Vagina (tissue), 2 donors: ENCODE measurements around the gene GFRA1.

Source experiments
- CTCF ChIP-seq, 3 experiments: fragments of 450-650 bp in 2 of 3; fragments of 200-600 bp in 1 of 3; sonication (generic) in 1 of 3; IDR thresholded peaks; one replicate each; pipeline ENCODE4 v1.5.1; 2017 to 2019; ENCODE audit warnings: antibody characterized with exemption in 3 of 3, mild to moderate bottlenecking in 2 of 3, moderate library complexity in 2 of 3
- POLR2A ChIP-seq, 2 donors: fragments of 450-650 bp; IDR thresholded peaks; one replicate each; pipeline ENCODE4 v1.6.1; 2017; ENCODE audit warnings: antibody characterized with exemption in 2 of 2, mild to moderate bottlenecking in 2 of 2, moderate library complexity in 2 of 2
- POLR2AphosphoS5 ChIP-seq, 2 donors: sonication (generic); formaldehyde crosslinking; IDR thresholded peaks; one replicate each; pipeline ENCODE4 v1.9.0; 2017; ENCODE audit warnings: antibody characterized with exemption in 2 of 2, mild to moderate bottlenecking in 2 of 2, low read depth in 1 of 2; ENCODE audit not compliant: insufficient read depth in 1 of 2

- TF ChIP-seq CTCF (IDR thresholded peaks at IDR 0.05) = no peak
- TF ChIP-seq POLR2A (IDR thresholded peaks at IDR 0.05) = no peak
- TF ChIP-seq POLR2AphosphoS5 (IDR thresholded peaks at IDR 0.05; ENCODE audit: insufficient read depth in 1 of 2, low read depth in 1 of 2) = no peak
Observed at GRCh38 chr10:116053910-116054309, 219.1 kb downstream of the GFRA1 start.
